ENCODE results near the gene LGR4. TPM values are rescaled to one million over a fixed set of nuclear protein-coding genes. Genes with fewer than 3 reads are reported as not detected.

LGR4 gene
- total RNA-seq, 1 experiment from 2014 or later = 7.1 TPM

DNA sequence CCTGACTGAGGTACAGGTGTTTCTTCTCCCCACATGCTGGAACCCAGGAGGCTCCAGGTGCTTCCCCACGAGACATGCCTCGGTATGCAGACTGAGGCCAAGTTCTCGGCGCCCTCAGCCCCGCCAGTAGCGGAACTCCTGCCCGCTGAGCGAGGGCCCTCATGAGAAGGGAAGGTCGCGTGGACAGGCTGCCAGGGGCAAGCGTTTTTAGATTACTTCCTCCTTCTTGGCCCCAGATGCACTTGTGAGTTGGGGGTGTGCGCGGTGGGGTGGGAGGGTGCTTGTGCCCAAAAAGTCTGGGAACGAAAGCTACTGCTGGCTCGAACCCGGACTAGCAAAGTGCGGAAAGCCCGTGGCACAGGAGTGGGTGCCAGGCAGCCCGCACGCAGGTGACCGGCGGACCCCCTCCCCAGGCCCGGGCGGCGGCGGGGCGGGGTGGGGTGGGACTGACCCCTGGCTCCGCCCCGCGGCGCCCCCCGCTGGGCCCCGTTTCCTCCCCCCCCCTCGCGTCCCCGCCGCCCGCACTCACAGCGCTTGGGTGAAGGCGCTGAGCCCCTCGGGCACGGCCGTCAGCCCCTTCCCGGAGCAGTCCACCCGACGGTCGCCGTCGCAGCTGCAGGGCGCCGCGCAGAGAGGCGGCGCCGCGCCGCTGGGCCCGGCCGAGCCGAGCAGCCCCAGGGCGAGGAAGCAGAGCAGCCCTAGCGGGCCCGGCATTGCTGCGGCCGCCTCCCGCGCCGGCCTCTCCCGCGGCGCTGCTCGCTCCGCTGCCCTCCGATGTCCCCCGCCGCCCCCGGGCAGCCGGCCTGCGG, 797 bp downstream of the LGR4 start:
- H4K20me1 ChIP-seq (ENCODE audit: insufficient read depth) = no peaks in the 10 kb centered on the region
- H3K27me3 ChIP-seq (ENCODE audit: insufficient read depth, low read length) = no peaks in the 10 kb centered on the region
- H3K4me1 ChIP-seq (ENCODE audit: control insufficient read depth in 1 of 2, insufficient read depth in 2 of 2, low read length in 2 of 2) = peaks cover 8 to 16% of the 10 kb centered on the region in 2 experiments; a peak in 3 of 4 replicates
- TF ChIP-seq ELF1 (IDR thresholded peaks at IDR 0.05; ENCODE audit: borderline replicate concordance, low read depth) = no peak
- TF ChIP-seq, protein P1, sequence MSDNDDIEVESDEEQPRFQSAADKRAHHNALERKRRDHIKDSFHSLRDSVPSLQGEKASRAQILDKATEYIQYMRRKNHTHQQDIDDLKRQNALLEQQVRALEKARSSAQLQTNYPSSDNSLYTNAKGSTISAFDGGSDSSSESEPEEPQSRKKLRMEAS (IDR thresholded peaks at IDR 0.05) = no peak
- no peak for TF ChIP-seq EZH2 (IDR thresholded peaks at IDR 0.05)
- TF ChIP-seq, protein P2, sequence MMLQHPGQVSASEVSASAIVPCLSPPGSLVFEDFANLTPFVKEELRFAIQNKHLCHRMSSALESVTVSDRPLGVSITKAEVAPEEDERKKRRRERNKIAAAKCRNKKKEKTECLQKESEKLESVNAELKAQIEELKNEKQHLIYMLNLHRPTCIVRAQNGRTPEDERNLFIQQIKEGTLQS (IDR thresholded peaks at IDR 0.05) = no peak
- TF ChIP-seq FOSL1 (IDR thresholded peaks at IDR 0.05; ENCODE audit: low read depth) = no peak
- no peak for TF ChIP-seq JUND (IDR thresholded peaks at IDR 0.05)
- TF ChIP-seq, protein P3, sequence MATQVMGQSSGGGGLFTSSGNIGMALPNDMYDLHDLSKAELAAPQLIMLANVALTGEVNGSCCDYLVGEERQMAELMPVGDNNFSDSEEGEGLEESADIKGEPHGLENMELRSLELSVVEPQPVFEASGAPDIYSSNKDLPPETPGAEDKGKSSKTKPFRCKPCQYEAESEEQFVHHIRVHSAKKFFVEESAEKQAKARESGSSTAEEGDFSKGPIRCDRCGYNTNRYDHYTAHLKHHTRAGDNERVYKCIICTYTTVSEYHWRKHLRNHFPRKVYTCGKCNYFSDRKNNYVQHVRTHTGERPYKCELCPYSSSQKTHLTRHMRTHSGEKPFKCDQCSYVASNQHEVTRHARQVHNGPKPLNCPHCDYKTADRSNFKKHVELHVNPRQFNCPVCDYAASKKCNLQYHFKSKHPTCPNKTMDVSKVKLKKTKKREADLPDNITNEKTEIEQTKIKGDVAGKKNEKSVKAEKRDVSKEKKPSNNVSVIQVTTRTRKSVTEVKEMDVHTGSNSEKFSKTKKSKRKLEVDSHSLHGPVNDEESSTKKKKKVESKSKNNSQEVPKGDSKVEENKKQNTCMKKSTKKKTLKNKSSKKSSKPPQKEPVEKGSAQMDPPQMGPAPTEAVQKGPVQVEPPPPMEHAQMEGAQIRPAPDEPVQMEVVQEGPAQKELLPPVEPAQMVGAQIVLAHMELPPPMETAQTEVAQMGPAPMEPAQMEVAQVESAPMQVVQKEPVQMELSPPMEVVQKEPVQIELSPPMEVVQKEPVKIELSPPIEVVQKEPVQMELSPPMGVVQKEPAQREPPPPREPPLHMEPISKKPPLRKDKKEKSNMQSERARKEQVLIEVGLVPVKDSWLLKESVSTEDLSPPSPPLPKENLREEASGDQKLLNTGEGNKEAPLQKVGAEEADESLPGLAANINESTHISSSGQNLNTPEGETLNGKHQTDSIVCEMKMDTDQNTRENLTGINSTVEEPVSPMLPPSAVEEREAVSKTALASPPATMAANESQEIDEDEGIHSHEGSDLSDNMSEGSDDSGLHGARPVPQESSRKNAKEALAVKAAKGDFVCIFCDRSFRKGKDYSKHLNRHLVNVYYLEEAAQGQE (IDR thresholded peaks at IDR 0.05; ENCODE audit: low read depth) = no peak
- TF ChIP-seq EZH2phosphoT487 (IDR thresholded peaks at IDR 0.05; ENCODE audit: borderline replicate concordance) = no peak
- TF ChIP-seq YY1 (IDR thresholded peaks at IDR 0.05; ENCODE audit: extremely low read depth, insufficient replicate concordance, low read depth, low read length) = no peak
- TF ChIP-seq RAD21 (IDR thresholded peaks at IDR 0.05; ENCODE audit: low read depth) = no peak
- TF ChIP-seq CBX3 (IDR thresholded peaks at IDR 0.05; ENCODE audit: low read depth) = no peak
- no peak for TF ChIP-seq POLR2AphosphoS5 (IDR thresholded peaks at IDR 0.05; ENCODE audit: low read depth, low read length)
- no peak for TF ChIP-seq TCF7L2 (IDR thresholded peaks at IDR 0.05; ENCODE audit: borderline replicate concordance, extremely low read depth, insufficient read depth, insufficient read length)
- TF ChIP-seq SIN3A (IDR thresholded peaks at IDR 0.05; ENCODE audit: low read depth) = no peak
- no peak for TF ChIP-seq SRF (IDR thresholded peaks at IDR 0.05; ENCODE audit: low read depth)
- TF ChIP-seq ZFX (IDR thresholded peaks at IDR 0.05) = no peak; the same call in 1 of the 2 replicates
- no peak for DNase-seq (ENCODE audit: low read depth, low spot score)
- peak overlapping the region; percentile 67; the same call in 1 of the 2 replicates for H3K27ac ChIP-seq (ENCODE audit: low read depth, low read length)
- no peaks in the 10 kb centered on the region for H3K9me2 ChIP-seq (ENCODE audit: insufficient read depth)
- ChIA-PET CTCF (interaction anchor here (1.0 to 1.5 kb wide), 4 partner anchors 14 to 288 kb away, joined by 3 to 16 read pairs (median 6); no protein-coding TSS in a partner anchor), RAD21 (ENCODE audit: low non-redundant PET in 1 of 2, low total read pairs in 2 of 2, uncharacterized antibody in 2 of 2, unreplicated experiment in 2 of 2) (no interaction called here), POLR2A (no interaction called here)
- peak overlapping the region; percentile 57 for H3K9ac ChIP-seq (ENCODE audit: low read length)
- intact Hi-C loops (cut with micrococcal nuclease) = no loop called here
- peak; percentile 71 for ATAC-seq
- H3K9me3 ChIP-seq (ENCODE audit: control insufficient read depth in 1 of 2, insufficient read depth in 1 of 2, low read depth in 1 of 2, low read length in 2 of 2) = no peaks in the 10 kb centered on the region
- peak overlapping the region; percentile 78 for H3K4me2 ChIP-seq (ENCODE audit: low read length)
- no peaks in the 10 kb centered on the region for H3K79me2 ChIP-seq (ENCODE audit: insufficient read depth, low read length)
- no TSS peak for BruUV-seq (replicated peaks)
- peak overlapping the region; percentile 59 to 68 for H3K4me3 ChIP-seq (replicated peaks in 1 of 2; ENCODE audit: low read depth in 1 of 2, low read length in 2 of 2)
- peak overlapping the region; percentile 71 for H2AFZ ChIP-seq (ENCODE audit: low read depth, low read length, poor library complexity, severe bottlenecking)
- no peaks in the 10 kb centered on the region for H3K36me3 ChIP-seq (ENCODE audit: control insufficient read depth in 1 of 2, insufficient read depth in 2 of 2, low read length in 2 of 2)
